Heart left ventricle (tissue), 16 donors: ENCODE measurements around the gene TSEN54. TPM values are rescaled to one million over a fixed set of nuclear protein-coding genes. Genes with fewer than 3 reads are reported as not detected.

Experiments used
- ATAC-seq, 4 donors: fragments of 200-7000 bp; cut with Tn5 transposase; one replicate each; pipeline ENCODE4 v1.9.1; 2020 to 2022; ENCODE audit warnings: moderate library complexity in 4 of 4, mild to moderate bottlenecking in 3 of 4, moderate number of reproducible peaks in 1 of 4
- DNase-seq, 5 donors: peaks; one replicate each; pipeline ENCODE4 v3.0.0-alpha.2; 2020
- H3K27ac ChIP-seq, 12 donors: fragments of 200-600 bp; sonication (generic) in 4 of 12; one replicate each; pipeline versions ENCODE4 v1.5.0 to v1.8.0; 2016 to 2022; ENCODE audit warnings: mild to moderate bottlenecking in 2 of 12
- H3K27me3 ChIP-seq, 9 donors: fragments of 200-600 bp; sonication (generic) in 2 of 9; one replicate each; pipeline versions ENCODE4 v1.5.1 to v1.8.0; 2016 to 2022; ENCODE audit warnings: mild to moderate bottlenecking in 3 of 9
- H3K36me3 ChIP-seq, 9 donors: fragments of 200-600 bp; sonication (generic) in 2 of 9; one replicate each; pipeline versions ENCODE4 v1.5.0 to v1.8.0; 2018 to 2022; ENCODE audit warnings: mild to moderate bottlenecking in 2 of 9
- H3K4me1 ChIP-seq, 12 donors: fragments of 200-600 bp; sonication (generic) in 4 of 12; one replicate each; pipeline versions ENCODE4 v1.5.0 to v1.8.0; 2016 to 2022; ENCODE audit warnings: mild to moderate bottlenecking in 3 of 12
- H3K4me3 ChIP-seq, 12 donors: fragments of 200-600 bp; sonication (generic) in 4 of 12; one replicate each; pipeline versions ENCODE4 v1.5.0 to v1.8.0; 2017 to 2022; ENCODE audit warnings: mild to moderate bottlenecking in 9 of 12, moderate library complexity in 4 of 12
- H3K9me3 ChIP-seq, 12 donors: fragments of 200-600 bp; sonication (generic) in 4 of 12; one replicate each; pipeline versions ENCODE4 v1.5.0 to v1.8.0; 2016 to 2022; ENCODE audit warnings: mild to moderate bottlenecking in 1 of 12
- POLR2A ChIP-seq, 2 donors: fragments of 450-650 bp; IDR thresholded peaks; one replicate each; pipeline ENCODE4 v1.6.1; 2017; ENCODE audit warnings: antibody characterized with exemption in 2 of 2, mild to moderate bottlenecking in 2 of 2, moderate library complexity in 2 of 2
- WGBS, 4 donors: extraction: QIAGEN DNeasy Blood & Tissue Kit in 2 of 4; methylation state at CpG; one replicate each; pipeline versions ENCODE4 v1.1.5 to v1.1.7; 2013 to 2018; 5-methylcytosine and 5-hydroxymethylcytosine counted together
- intact Hi-C, 10 donors: fragments of 100-400 bp; cut with DNase I; formaldehyde crosslinking; loops; one replicate each; pipeline versions ENCODE4 v1.11.1 to v1.14.2; 2022
- polyA plus RNA-seq, 2 donors: library from polyadenylated mRNA; stranded (reverse); fragments of 200-250 nt; gene quantifications; one replicate each; pipeline ENCODE4 v1.2.3, GENCODE V29; 2013
- total RNA-seq, 9 donors: library from RNA; depleted of rRNA in 2 of 9; stranded (reverse); fragments of >200 nt in 2 of 9; fragmentation: NEBNext Ultra II Directional in 3 of 9; extraction: Animal tissue kit (Norgen Biotek cat#: 25700) in 3 of 9; gene quantifications; one replicate each; pipeline versions ENCODE4 v1.1.0 to v1.2.4, GENCODE V29; 2016 to 2023
- TF ChIP-seq, protein P1 (sequence below), 12 donors: fragments of 200-600 bp; sonication (generic) in 4 of 12; IDR thresholded peaks; one replicate each; pipeline versions ENCODE4 v1.5.0 to v1.8.0; 2018 to 2022; ENCODE audit warnings: antibody characterized with exemption in 12 of 12, mild to moderate bottlenecking in 5 of 12
- donor health status: ischemic (EF 13 %, LVEDD 7.1; RV severe dilation, severe dysfunction).
- donor health status: healthy with polysubstance abuse.
- donor health status: DM: no; HTN: yes; CAD: no.
- donor health status: DM: no; HTN: no; CAD: no.
- donor health status: ischemic (EF 25% LVEDD 6.9; RV normal size, moderate dysfunction).
- donor health status: ischemic (EF 25% LVEDD 5.7; RV mildly dilated, moderate dysfunction).
- donor health status: healthy.
- donor health status: DM: yes; HTN: yes; CAD: no.
- donor health status: ischemic (EF 35%, LVEDD 5.7; RV mildly dilated, moderate dysfunction).
- donor health status: nonischemic (EF 11% LVEDD 7.7; RV severe dilation, severe dysfunction).
- donor health status: DM: yes; HTN: yes; CAD: no.
- donor health status: PGD.
- donor health status: ischemic (EF 29% LVEDD 5.4; RV normal size, mild dysfunction).
- donor health status: nonischemic (EF 23%, LVEDD 6.1; RV moderate dilation, normal function).

Gene TSEN54
- total and polyA plus RNA-seq, 11 donors, result 4.0 to 12.4 (median 9.4) TPM

DNA sequence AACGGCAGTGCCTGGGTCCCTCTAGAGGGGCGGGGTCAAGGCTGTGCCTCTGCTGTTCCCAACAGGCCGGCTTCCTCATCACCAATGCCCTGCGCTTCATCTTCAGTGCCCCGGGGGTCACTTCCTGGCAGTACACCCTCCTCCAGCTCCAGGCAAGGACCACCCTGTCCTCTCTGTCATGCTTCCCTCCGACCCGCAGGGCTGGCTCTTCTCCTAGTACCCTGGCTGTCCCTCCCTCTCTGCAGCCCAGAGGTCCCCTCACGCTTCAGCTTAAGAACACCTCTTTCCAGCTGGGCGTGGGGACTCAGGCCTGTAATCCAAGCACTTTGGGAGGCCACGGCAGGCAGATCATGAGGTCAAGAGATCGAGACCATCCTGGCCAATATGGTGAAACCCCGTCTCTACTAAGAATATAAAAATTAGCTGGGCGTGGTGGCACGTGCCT, 26.8 kb upstream of the TSEN54 start:
- 76 to 81% (median 79%) methylated on average over 14 of the region's 14 CpGs for WGBS, 4 donors
- Histone ChIP-seq H3K9me3 (no peaks in the 10 kb centered on the region), H3K4me3 (no peak overlapping the region), H3K27me3 (no peaks in the 10 kb centered on the region), H3K27ac (peak overlapping the region in 8 of 12 donors; percentile 18 to 71 (median 60)), H3K4me1 (peaks cover 6 to 66% (median 49%) of the 10 kb centered on the region in 12 donors), H3K36me3 (peaks cover 0 to 54% (median 37%) of the 10 kb centered on the region in 9 donors)
- ATAC-seq (no peak), DNase-seq (no peak)
- intact Hi-C loops, result no loop called here
- TF ChIP-seq, protein P1, sequence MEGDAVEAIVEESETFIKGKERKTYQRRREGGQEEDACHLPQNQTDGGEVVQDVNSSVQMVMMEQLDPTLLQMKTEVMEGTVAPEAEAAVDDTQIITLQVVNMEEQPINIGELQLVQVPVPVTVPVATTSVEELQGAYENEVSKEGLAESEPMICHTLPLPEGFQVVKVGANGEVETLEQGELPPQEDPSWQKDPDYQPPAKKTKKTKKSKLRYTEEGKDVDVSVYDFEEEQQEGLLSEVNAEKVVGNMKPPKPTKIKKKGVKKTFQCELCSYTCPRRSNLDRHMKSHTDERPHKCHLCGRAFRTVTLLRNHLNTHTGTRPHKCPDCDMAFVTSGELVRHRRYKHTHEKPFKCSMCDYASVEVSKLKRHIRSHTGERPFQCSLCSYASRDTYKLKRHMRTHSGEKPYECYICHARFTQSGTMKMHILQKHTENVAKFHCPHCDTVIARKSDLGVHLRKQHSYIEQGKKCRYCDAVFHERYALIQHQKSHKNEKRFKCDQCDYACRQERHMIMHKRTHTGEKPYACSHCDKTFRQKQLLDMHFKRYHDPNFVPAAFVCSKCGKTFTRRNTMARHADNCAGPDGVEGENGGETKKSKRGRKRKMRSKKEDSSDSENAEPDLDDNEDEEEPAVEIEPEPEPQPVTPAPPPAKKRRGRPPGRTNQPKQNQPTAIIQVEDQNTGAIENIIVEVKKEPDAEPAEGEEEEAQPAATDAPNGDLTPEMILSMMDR (IDR thresholded peaks at IDR 0.05), result no peak
- TF ChIP-seq POLR2A (IDR thresholded peaks at IDR 0.05), result no peak

DNA sequence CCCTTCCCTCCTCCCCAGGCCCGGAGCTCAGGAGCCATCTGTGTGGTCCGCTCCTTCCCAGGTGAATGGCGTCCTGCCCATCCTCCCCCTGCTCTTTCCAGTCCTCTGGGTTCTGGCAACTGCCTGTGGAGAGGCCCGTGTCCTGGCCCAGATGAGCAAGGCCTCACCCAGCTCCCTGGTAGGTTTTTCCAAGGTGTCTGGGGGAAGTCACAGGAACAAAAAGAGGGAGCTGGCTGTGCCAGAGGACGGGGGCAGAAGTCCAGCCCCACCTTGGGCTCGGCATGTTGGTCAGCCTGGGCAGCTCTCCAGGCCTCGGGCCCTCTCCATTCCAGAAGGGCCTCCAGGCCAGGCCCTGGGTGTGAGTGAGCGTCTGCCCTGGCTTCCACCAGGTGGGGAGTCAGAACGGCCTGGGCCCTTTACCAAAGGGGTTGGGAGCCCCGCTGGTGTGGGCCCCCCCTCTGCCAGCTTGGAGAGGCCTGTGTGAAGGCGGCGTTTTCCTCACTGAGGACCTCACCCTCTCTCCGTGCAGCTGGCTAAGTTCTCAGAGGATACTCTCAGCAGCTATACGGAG, 26.1 kb upstream of the TSEN54 start:
- peak overlapping the region; percentile 16 to 71 (median 54) for H3K27ac ChIP-seq
- intact Hi-C loops, result no loop called here
- DNase-seq, result peak in 1 of 5 donors; percentile 63
- peaks cover 6 to 60% (median 47%) of the 10 kb centered on the region in 12 donors for H3K4me1 ChIP-seq
- TF ChIP-seq POLR2A (IDR thresholded peaks at IDR 0.05), result no peak
- TF ChIP-seq, protein P1 (IDR thresholded peaks at IDR 0.05), result no peak
- H3K27me3 ChIP-seq, result no peaks in the 10 kb centered on the region
- H3K4me3 ChIP-seq, result no peak overlapping the region
- WGBS, 4 donors, result 56 to 72% (median 65%) methylated on average over 9 to 14 of the region's 14 CpGs
- ATAC-seq, result peak in 1 of 4 donors; percentile 11
- H3K36me3 ChIP-seq, result peaks cover 0 to 61% (median 45%) of the 10 kb centered on the region in 9 donors
- no peaks in the 10 kb centered on the region for H3K9me3 ChIP-seq

DNA sequence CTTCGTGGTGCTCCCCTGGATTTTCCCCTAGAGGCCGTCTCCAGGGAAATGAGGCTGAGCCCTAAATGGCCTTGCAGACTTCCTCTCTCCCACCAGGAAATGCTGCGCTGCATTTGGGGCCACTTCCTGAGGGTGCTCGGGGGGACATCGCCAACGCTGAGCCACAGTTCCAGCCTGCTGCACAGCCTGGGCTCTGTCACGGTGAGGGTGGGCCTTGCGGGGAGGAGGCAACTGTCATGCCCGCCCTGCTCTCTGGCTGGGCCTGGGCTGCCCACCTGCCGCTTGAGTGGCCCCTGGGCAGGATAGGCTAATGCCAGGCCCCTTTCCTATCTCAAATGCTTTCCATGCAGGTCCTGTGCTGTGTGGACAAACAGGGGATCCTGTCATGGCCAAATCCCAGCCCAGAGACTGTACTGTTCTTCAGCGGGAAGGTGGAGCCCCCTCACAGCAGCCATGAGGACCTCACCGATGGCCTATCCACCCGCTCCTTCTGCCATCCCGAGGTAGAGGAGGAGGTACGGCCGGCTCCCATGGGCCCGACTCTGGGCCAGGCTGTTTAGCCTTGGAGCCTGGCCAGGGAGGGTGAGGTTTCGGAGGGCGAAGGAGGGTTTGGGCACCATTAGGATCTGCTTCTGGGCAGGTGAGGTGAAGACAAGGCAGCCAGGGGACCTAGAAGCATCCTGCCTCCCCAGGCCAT, 25.2 kb upstream of the TSEN54 start:
- intact Hi-C loops, result no loop called here
- H3K27ac ChIP-seq, result peak overlapping the region in 10 of 12 donors; percentile 18 to 71 (median 54)
- H3K4me3 ChIP-seq, result no peak overlapping the region
- peaks cover 0 to 70% (median 53%) of the 10 kb centered on the region in 9 donors for H3K36me3 ChIP-seq
- no peaks in the 10 kb centered on the region for H3K27me3 ChIP-seq
- DNase-seq (no peak), ATAC-seq (peak in 1 of 4 donors; percentile 14)
- 79 to 84% (median 81%) methylated on average over 12 to 19 of the region's 19 CpGs for WGBS, 4 donors
- H3K9me3 ChIP-seq, result no peaks in the 10 kb centered on the region
- TF ChIP-seq POLR2A (IDR thresholded peaks at IDR 0.05), result no peak
- TF ChIP-seq, protein P1 (IDR thresholded peaks at IDR 0.05), result no peak
- H3K4me1 ChIP-seq, result peaks cover 6 to 52% (median 40%) of the 10 kb centered on the region in 12 donors

DNA sequence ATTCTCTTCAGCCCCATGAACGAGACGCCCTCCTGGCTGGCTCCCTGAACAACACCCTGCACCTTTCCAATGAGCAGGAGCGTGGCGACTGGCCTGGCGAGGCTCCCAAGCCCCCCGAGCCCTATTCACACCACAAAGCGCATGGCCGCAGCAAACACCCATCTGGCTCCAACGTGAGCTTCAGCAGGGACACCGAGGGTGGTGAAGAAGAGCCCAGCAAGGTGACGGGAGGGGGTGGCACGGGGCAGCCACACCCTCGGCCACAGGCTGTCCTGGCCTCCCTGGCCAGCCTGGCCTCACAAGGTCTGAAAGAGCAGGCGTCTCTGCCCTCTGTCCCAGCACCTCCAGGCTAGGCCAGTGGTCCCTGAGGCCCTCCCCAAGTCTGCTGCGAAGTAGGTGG, 24.6 kb upstream of the TSEN54 start:
- TF ChIP-seq, protein P1 (IDR thresholded peaks at IDR 0.05), result no peak
- TF ChIP-seq POLR2A (IDR thresholded peaks at IDR 0.05), result no peak
- Histone ChIP-seq H3K27ac (peak overlapping the region in 1 of 12 donors; percentile 71), H3K27me3 (no peaks in the 10 kb centered on the region), H3K36me3 (peaks cover 0 to 71% (median 59%) of the 10 kb centered on the region in 9 donors), H3K4me1 (peaks cover 6 to 46% (median 34%) of the 10 kb centered on the region in 12 donors), H3K4me3 (no peak overlapping the region), H3K9me3 (no peaks in the 10 kb centered on the region)
- intact Hi-C loops, result no loop called here
- WGBS, 4 donors, result 88 to 92% (median 91%) methylated on average over 11 to 15 of the region's 15 CpGs
- ATAC-seq, result no peak
- DNase-seq, result no peak
